Pons (tissue), 1 donor: Measurements from ENCODE around the gene DHRS4.

Source experiments
- DNase-seq: peaks from one replicate; pipeline ENCODE4 v3.0.0-alpha.2; 2016; ENCODE audit warnings: low spot score

DHRS4 gene

GRCh38 chr14:23953464-23954278 is at the start of gene DHRS4:
DHRS4 (plus strand) TSS chr14:23953770; CDS start chr14:23953789, 19 bp downstream.
- peak; percentile 84 for DNase-seq

DNA sequence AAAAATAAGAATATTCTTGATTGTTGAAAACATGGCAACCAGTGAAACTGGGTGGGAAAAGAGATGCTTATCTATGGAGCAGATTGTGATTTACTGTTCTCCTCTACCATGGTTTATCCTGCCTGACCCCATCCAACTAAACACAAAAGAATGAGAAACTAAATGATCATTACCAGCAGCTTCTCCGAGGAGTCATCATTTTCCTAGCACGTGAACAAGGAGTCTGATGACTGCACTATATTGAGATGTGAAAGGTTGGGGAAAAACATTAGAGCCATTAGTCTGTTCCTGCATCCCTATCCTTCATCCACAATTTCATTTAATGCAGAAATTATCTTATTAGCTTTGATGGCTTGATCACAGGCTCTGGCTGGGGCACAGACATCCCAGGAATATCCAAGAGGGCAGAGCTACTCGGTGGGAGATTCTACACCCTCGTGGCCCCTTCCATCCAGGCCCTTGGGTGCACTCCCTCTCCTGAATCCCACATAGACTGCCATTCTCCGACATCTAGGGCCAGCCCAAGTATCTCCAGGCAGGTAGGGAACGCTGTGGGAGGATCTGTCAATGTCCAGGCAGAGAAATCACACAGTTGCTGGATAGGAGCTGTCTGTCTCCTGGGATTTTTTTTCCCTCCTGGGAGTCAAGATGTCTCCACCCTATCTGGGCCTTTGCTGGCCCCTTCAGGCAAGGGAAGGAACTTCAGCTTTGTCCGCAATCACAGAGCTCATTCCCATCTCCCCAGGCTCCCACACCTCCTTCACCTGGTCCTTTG is 43.3 kb upstream of the DHRS4 start:
- peak; percentile 53 for DNase-seq

DNA sequence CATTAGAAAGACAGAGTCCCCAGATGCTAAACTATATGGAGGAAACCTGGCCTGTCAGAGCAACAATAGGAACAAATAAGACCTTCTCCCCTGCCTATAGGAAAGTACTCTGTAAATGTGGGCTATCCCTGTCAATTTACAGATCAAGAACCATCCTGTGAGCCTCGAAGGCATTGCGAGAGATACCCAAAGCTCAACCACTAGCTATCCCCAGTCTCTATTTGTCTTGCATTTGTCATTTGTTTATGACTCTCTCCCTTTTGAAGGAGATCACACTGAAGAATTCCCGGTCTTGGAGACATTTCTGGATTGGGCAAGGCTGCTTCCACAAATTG is 42.7 kb upstream of the DHRS4 start:
- DNase-seq = no peak

- DNase-seq = no peak
These were observed 38.0 kb upstream of the DHRS4 start for GRCh38 chr14:23915559-23915958.

DNA sequence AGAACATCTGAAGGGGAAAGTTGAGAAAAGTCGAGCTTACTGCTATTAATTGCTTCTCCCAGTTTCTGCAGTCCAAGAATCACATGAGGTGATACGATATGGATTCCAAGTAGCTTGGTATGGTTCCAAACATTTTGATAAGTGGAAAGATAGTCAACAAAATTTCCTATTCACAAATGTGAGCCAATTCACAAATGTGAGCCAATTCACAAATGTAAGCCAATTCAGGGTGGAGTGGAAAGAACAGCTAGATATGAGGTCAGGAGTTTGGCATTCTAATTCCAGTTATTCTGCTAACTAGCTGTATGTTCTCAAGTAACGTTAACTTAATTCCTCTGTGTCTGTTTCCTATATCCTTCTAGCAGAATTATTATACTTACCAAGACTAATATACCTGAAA is 37.6 kb upstream of the DHRS4 start:
- no peak for DNase-seq

- DNase-seq = no peak
These were observed 37.1 kb upstream of the DHRS4 start for GRCh38 chr14:23916446-23916845.

- DNase-seq = no peak
These were observed 31.0 kb upstream of the DHRS4 start for GRCh38 chr14:23922545-23922944.

DNA sequence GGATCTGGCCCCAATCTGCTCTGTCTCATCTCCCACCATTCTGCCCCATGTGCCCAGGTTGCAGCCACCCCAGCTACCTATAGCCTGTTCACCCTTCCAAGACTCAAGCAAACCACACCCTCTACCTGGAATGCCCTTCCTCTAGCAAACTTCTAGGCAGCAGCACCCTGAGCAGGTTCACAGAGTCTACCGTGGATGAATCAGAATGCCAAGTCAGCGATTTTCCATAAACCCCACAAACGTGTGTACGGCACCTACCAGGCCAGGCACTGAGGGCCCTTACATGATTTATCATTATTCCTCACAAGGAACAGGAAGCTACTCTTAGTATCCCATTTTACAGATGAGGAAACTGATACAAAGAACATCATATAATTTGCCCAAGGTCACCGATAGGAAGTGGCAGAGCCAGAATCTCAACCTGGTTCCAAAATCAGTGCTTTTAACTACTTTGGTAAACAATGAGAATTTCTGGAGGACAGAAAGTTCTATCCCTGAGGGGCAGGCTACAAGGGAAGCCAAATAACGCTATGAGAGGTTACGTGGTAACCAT is 28.0 kb upstream of the DHRS4 start:
- DNase-seq = no peak

GRCh38 chr14:23926543-23926942 is 27.0 kb upstream of the DHRS4 start:
- no peak for DNase-seq

GRCh38 chr14:23929136-23929535 is 24.4 kb upstream of the DHRS4 start:
- peak; percentile 9 for DNase-seq

DNA sequence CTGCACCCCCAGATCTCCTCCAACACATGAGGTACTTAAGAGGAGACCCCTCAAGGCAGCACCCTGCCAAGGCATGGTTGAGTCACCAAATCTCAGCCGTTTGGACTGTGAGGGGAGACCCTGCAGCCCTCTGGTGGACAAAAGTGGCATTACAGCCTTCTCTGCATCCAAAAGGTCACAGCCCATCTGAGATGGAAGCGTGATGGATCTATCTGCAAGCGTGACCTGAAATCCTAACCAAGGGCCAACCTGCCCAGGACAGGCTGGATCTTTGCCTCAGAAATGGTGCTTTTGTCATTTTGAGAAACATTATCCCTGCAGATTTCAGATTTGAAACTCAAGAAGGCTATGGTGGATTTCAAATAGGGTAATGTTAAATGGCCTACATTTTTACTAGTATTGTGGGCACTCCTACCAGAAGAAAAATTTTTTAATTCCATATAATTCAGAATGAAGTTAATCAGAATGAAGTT is 23.7 kb upstream of the DHRS4 start:
- peak; percentile 69 for DNase-seq

DNA sequence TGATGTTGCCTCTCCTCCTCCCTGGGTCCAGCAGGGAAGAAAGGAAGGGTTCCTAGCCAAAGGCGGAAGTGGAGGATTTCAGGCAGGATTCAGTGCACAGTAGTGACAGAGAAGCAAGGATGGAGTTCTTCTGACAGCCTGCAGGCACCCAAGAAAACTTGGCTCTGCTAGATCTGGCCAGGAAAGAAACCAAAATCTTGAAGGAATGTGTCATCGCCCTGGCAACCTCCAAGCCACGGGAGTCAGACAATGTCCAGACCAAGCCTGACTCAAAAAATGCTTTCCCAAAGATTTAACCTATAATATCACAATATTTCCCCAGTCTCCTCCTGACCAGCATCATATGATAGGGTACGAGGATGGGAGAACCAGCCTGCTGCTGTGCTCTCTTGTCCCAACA is 22.8 kb upstream of the DHRS4 start:
- DNase-seq = no peak

- no peak for DNase-seq
These were observed 21.8 kb upstream of the DHRS4 start for GRCh38 chr14:23931721-23932289.

DNA sequence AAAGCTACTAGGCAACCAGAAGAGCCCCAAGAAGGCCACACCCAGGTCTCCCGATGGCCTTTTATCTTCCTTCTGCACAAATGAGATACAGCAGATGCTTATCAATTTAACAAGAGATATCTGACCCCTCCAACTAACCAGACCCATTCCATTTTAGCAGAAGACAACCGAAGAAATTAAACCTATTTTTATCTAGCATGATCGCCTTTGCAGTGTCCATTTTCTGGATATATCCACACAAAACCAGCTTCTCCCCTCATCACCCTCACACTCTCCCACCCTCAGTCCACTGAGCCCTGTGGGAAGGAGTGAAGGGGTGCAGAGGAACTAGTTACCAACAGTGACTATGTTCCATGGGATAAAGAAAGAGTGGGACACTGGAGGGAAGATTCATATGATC is 20.9 kb upstream of the DHRS4 start:
- no peak for DNase-seq

DNA sequence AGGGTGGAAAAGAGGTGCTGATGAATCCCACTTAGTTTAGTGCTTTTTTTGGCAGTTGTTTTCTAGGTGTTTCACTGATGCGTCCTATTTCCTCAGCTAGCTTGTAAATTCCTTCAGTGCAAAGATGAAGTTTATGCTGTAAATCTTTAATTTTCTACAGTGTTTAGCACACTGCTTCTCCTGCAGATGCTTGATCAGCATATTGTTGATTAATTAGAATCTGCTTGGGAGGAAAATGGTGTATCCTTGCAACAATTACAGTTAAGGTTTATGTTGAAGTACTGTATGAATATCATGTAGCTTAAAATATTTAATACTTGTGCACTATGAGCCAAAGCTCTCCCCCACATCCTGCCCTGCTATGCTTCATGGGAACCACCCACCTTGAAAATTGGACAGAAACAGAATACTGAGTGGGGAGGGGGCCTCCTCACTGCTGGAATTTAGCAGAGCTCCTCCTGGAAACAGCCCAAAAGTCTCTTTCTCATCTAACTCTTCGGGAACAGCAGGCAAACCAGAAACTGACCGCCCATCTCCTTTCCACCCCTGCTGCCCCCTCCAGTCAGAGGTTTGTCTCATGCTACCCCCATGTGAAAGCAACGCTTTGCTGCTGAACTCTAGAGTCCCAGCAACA is 20.3 kb upstream of the DHRS4 start:
- no peak for DNase-seq

GRCh38 chr14:23933742-23934128 is 19.8 kb upstream of the DHRS4 start:
- no peak for DNase-seq

DNA sequence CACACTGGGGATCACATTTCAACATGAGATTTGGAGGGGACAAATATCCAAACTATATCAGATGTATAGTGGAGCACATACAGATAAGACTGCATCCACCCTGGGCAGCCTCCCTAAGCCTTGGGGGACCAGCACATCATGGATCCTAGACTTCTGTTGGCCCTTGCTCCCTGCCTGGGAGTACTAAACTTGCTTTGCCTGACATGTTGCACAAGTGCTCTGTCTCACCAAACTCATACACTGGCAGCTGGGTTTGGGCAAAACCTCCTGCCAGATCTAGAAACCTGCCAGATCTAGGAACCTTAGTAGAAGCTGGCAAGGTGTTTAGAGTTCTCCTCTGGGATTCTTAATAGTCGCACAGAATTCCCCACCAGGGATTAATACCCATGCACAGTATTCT is 18.4 kb upstream of the DHRS4 start:
- no peak for DNase-seq

- no peak for DNase-seq
These were observed 17.3 kb upstream of the DHRS4 start for GRCh38 chr14:23936084-23936829.

DNA sequence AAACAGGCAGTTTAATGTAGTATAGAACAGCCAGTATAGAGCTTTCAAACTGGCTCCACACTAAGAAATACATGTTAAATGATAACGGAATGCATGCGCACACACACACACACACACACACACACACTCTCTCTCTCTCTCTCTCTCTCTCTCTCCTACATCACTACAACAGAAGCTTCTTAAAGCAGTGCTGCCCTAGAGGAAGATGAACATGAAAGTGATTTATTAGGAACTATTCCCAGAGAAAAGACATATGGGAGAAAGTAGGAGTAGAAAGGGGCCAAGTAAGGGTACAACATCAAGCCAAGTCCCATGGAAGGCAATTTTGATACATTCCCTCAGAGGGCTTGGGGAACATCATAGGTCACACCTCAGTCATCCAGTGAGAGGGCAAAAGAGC is 16.4 kb upstream of the DHRS4 start:
- DNase-seq = no peak

GRCh38 chr14:23938823-23939222 is 14.7 kb upstream of the DHRS4 start:
- DNase-seq = no peak

DNA sequence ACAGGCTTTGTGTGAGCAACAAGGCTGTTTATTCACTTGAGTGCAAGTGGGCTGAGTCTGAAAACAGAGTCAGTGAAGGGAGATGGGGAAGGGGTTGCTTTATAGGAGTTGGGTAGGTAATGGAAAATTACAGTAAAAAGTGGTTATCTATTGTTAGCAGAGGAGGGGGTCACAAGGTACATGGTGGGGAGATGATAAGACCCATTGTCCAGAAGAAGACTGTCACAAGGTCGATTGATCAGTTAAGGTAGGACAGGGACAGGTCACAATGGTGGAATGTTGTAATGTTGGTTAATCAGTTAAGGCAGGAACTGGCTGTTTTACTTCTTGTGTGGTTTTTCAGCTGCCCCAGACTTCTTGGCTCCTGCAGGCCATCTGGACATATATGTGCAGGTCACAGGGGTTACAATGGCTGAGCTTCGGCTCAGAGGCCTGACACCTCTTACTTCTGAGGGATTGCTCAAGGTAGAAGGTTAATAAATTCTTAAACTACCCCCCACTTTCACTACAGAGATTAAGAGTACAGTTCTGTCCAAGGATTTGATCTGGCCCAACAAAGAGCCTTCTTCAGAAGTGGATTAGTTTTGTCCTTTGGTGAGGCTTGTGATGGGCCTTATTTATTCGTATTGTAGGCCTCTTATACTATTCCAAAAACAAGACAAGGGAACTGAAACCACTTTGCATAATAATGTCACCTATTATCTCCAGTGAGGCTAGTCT is 13.8 kb upstream of the DHRS4 start:
- DNase-seq = no peak
